Hindlimb muscle (tissue), 1 donor: ENCODE results near the gene ARL13B. TPM values are rescaled to one million over a fixed set of nuclear protein-coding genes. Genes with fewer than 3 reads are reported as not detected.

Experiments
- polyA plus RNA-seq: library from polyadenylated mRNA; unstranded; fragments of 120-200 nt; gene quantifications from one replicate; pipeline ENCODE4 v1.2.1, GENCODE V29; 2013; ENCODE audit not compliant: insufficient read length

The ARL13B gene
- polyA plus RNA-seq, 1 donor: 6.2 TPM

Other genes with a start within 250 kb of the ARL13B start
- gene PROS1, start 6.3 kb upstream of the ARL13B start, polyA plus RNA-seq: 28.1 TPM
- not detected for gene STX19, start 48.4 kb downstream of the ARL13B start, polyA plus RNA-seq
- 4.4 TPM for gene DHFR2, start 82.8 kb downstream of the ARL13B start, polyA plus RNA-seq
- gene NSUN3, start 82.9 kb downstream of the ARL13B start, polyA plus RNA-seq: 7.2 TPM